ENCODE results near the gene AKT1.

GRCh38 chr14:104816616-104816884, 21.0 kb upstream of the AKT1 start:
- TF ChIP-seq CTCF (IDR thresholded peaks at IDR 0.05; ENCODE audit: low read depth, low read length, missing input control) (no peak), SP1 (IDR thresholded peaks at IDR 0.05) (no peak), HNF4G (IDR thresholded peaks at IDR 0.05) (no peak), GABPA (IDR thresholded peaks at IDR 0.05 in 1 of 2, conservative IDR thresholded peaks at IDR 0.05 in 1 of 2) (no peak), REST (IDR thresholded peaks at IDR 0.05) (no peak), RAD21 (IDR thresholded peaks at IDR 0.05) (no peak), TAF1 (conservative IDR thresholded peaks at IDR 0.05) (no peak)

Measured in liver (tissue), 3 donors.